ENCODE results near the gene ADCYAP1R1.

ADCYAP1R1 gene

GRCh38 chr7:31083210-31083786 lies 31.2 kb downstream of the ADCYAP1R1 start:
- DNase-seq (ENCODE audit: low read depth in 1 of 2, low spot score in 1 of 2), result no peak

DNA sequence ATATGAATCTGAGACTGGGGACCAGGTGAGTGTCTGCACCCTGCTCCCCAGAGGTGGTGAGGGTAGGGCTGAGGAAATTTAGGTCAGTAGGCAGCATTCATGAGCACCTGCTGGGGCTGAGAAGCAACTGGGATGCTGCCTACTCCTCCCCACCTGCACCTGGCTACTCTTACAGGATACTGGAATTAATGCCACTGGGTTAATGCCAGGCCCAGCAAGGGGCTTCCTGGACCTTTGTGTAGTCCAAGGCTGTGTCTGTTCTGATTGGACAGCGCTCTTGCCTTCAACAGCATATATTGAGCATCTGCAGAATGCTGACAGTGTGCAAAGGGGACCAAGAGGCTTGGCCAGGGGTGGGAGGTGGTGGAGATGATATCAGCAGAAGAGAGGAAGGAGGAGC lies 32.1 kb downstream of the ADCYAP1R1 start:
- DNase-seq (ENCODE audit: low read depth in 1 of 2, low spot score in 1 of 2), result no peak

DNA sequence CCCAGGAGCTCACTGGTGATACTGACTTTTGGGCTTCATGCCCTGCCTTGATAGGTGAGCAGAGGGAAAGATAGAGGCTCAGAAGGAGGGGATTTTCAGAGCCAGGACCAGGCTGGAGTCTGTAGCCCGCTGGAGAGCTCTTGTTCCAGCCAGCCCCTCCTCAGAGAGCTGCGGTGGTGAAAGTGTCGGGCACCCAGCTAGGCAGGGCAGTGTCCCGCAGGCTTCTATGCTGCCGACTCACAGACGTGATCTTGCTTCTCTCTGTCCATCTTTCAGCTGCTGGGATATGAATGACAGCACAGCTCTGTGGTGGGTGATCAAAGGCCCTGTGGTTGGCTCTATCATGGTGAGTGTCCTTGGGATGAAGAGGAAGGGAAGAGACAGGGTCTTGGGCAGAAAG lies 35.2 kb downstream of the ADCYAP1R1 start:
- DNase-seq (ENCODE audit: low read depth in 1 of 2, low spot score in 1 of 2), result no peak

- no peak for DNase-seq (ENCODE audit: low read depth in 1 of 2, low spot score in 1 of 2)
These were observed 39.9 kb downstream of the ADCYAP1R1 start for GRCh38 chr7:31091924-31092434.

GRCh38 chr7:31092606-31093005 lies 40.5 kb downstream of the ADCYAP1R1 start:
- no peak for DNase-seq (ENCODE audit: low read depth in 1 of 2, low spot score in 1 of 2)

GRCh38 chr7:31093282-31093681 lies 41.2 kb downstream of the ADCYAP1R1 start:
- no peak for DNase-seq (ENCODE audit: low read depth in 1 of 2, low spot score in 1 of 2)

DNA sequence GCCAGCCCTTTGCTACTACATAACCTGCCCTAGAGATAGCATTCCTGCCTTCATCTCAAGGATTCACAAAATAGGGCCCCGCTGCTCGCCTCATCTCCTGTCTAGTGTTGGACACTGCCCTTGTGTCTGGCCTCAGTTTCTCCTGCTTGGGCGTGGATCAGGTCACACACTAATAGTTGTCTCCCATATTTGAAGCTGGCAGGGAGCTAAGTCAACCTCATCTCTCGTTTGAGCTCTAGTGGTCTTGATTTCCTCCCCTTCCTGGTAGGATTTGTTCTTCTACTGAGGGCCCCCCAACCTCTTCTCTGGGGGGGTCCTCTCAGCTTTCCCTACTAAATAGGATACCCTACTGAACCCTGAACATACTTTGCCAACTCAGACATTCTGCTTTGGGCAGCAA lies 42.2 kb downstream of the ADCYAP1R1 start:
- no peak for DNase-seq (ENCODE audit: low read depth in 1 of 2, low spot score in 1 of 2)

GRCh38 chr7:31095286-31096197 lies 43.4 kb downstream of the ADCYAP1R1 start:
- DNase-seq (ENCODE audit: low read depth in 1 of 2, low spot score in 1 of 2), result no peak

- no peak for DNase-seq (ENCODE audit: low read depth in 1 of 2, low spot score in 1 of 2)
These were observed 44.2 kb downstream of the ADCYAP1R1 start for GRCh38 chr7:31096198-31096876.

- no peak for DNase-seq (ENCODE audit: low read depth in 1 of 2, low spot score in 1 of 2)
These were observed 44.8 kb downstream of the ADCYAP1R1 start for GRCh38 chr7:31096877-31097258.

DNA sequence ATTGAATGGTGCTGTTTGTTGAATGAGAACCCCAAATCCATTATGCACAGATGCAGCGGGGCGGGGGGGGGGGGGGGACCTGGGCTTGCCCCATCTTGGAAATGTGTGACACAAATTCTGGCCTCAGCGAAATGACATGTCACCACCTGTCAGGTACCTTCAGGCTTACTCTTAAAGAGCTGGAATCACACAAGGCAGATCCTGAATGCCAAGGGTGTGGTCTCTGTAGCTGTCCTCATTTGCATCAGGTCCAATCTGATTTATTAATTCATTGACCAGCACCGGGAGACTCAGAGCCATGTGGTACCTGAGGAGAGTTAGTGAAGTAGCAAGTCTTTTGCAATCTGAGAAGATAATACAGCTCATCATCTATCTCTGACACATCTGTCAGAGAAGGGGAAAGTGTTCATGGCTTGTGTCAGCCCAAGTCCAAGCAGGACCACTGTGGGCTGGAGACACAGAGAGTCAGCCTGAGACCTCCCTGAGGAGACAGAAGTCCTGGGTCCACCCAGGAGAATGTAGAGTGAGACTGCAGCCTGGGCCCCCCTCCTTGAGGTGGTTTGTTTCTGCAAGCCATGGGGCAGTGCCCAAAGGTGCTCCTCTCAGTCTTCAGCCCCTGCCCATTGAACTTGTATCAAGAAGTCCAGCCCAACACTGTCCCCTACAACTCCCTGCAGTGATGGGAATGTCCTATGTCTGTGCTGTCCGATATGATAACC lies 46.7 kb downstream of the ADCYAP1R1 start:
- DNase-seq (ENCODE audit: low read depth in 1 of 2, low spot score in 1 of 2), result no peak

- no peak for DNase-seq (ENCODE audit: low read depth in 1 of 2, low spot score in 1 of 2)
These were observed 47.6 kb downstream of the ADCYAP1R1 start for GRCh38 chr7:31099451-31100444.

- no peak for DNase-seq (ENCODE audit: low read depth in 1 of 2, low spot score in 1 of 2)
These were observed 48.3 kb downstream of the ADCYAP1R1 start for GRCh38 chr7:31100445-31100844.

GRCh38 chr7:31100871-31101270 lies 48.8 kb downstream of the ADCYAP1R1 start:
- DNase-seq (ENCODE audit: low read depth in 1 of 2, low spot score in 1 of 2), result no peak

GRCh38 chr7:31101544-31101943 lies 49.4 kb downstream of the ADCYAP1R1 start:
- no peak for DNase-seq (ENCODE audit: low read depth in 1 of 2, low spot score in 1 of 2)

GRCh38 chr7:31102151-31102972 lies 50.3 kb downstream of the ADCYAP1R1 start:
- DNase-seq (ENCODE audit: low read depth in 1 of 2, low spot score in 1 of 2), result no peak

GRCh38 chr7:31102973-31103850 lies 51.1 kb downstream of the ADCYAP1R1 start:
- DNase-seq (ENCODE audit: low read depth in 1 of 2, low spot score in 1 of 2), result no peak

All from activated CD4-positive, alpha-beta T cell treated with anti-CD3 and anti-CD28 coated beads, Interleukin-2, amount 50 U/mL, for 24 hours (primary cell).